ENCODE measurements around the gene KCNH1. TPM values are rescaled to one million over a fixed set of nuclear protein-coding genes. Genes with fewer than 3 reads are reported as not detected.
A peak's percentile ranks its signal among the peaks of the same experiment; 100 is the strongest.

KCNH1 gene
- total RNA-seq, 1 experiment from 2014 or later, result 7.5 TPM

GRCh38 chr1:210815641-210816550 lies 318.1 kb downstream of the KCNH1 start:
- no peak for DNase-seq (ENCODE audit: low read depth)

GRCh38 chr1:210814382-210815123 lies 319.4 kb downstream of the KCNH1 start:
- no peak for DNase-seq (ENCODE audit: low read depth)

- no peak for DNase-seq (ENCODE audit: low read depth)
Measured at GRCh38 chr1:210801501-210801900, 332.4 kb downstream of the KCNH1 start.

- DNase-seq (ENCODE audit: low read depth), result peak; percentile 15
Measured at GRCh38 chr1:210800756-210801155, 333.2 kb downstream of the KCNH1 start.

GRCh38 chr1:210800301-210800700 lies 333.6 kb downstream of the KCNH1 start:
- DNase-seq (ENCODE audit: low read depth), result no peak

GRCh38 chr1:210797422-210797821 lies 336.5 kb downstream of the KCNH1 start:
- DNase-seq (ENCODE audit: low read depth), result no peak

GRCh38 chr1:210796421-210796820 lies 337.5 kb downstream of the KCNH1 start:
- no peak for DNase-seq (ENCODE audit: low read depth)

- DNase-seq (ENCODE audit: low read depth), result peak; percentile 16
Measured at GRCh38 chr1:210794445-210794844, 339.5 kb downstream of the KCNH1 start.

GRCh38 chr1:210792250-210793102 lies 341.5 kb downstream of the KCNH1 start:
- DNase-seq (ENCODE audit: low read depth), result peak; percentile 88

- DNase-seq (ENCODE audit: low read depth), result no peak
Measured at GRCh38 chr1:210790196-210790595, 343.8 kb downstream of the KCNH1 start.

GRCh38 chr1:210787800-210788199 lies 346.1 kb downstream of the KCNH1 start:
- DNase-seq (ENCODE audit: low read depth), result no peak

GRCh38 chr1:210786546-210786945 lies 347.4 kb downstream of the KCNH1 start:
- no peak for DNase-seq (ENCODE audit: low read depth)

GRCh38 chr1:210783925-210784324 lies 350.0 kb downstream of the KCNH1 start:
- DNase-seq (ENCODE audit: low read depth), result no peak

- no peak for DNase-seq (ENCODE audit: low read depth)
Measured at GRCh38 chr1:210781652-210782051, 352.3 kb downstream of the KCNH1 start.

- DNase-seq (ENCODE audit: low read depth), result no peak
Measured at GRCh38 chr1:210779269-210779668, 354.7 kb downstream of the KCNH1 start.

GRCh38 chr1:210777914-210778313 lies 356.0 kb downstream of the KCNH1 start:
- DNase-seq (ENCODE audit: low read depth), result no peak

GRCh38 chr1:210776712-210777111 lies 357.2 kb downstream of the KCNH1 start:
- DNase-seq (ENCODE audit: low read depth), result no peak

- no peak for DNase-seq (ENCODE audit: low read depth)
Measured at GRCh38 chr1:210775289-210775688, 358.7 kb downstream of the KCNH1 start.

- DNase-seq (ENCODE audit: low read depth), result no peak
Measured at GRCh38 chr1:210773450-210773849, 360.5 kb downstream of the KCNH1 start.

GRCh38 chr1:210771131-210771530 lies 362.8 kb downstream of the KCNH1 start:
- no peak for DNase-seq (ENCODE audit: low read depth)

GRCh38 chr1:210770396-210770984 lies 363.5 kb downstream of the KCNH1 start:
- no peak for DNase-seq (ENCODE audit: low read depth)
